Endothelial cell of hepatic sinusoid (primary cell): ENCODE measurements around the gene PHACTR2.
"Not testable (repeated sequence)": the region's sequence is repeated elsewhere in the genome, so short reads cannot be mapped to it uniquely, and the experiment has no call there.

Source experiments
- in situ Hi-C: cut with HindIII; loops from 2 replicates; pipeline ENCODE4 v1.10.0; 2017; ENCODE audit warnings: low sequenced_read_pairs

Gene PHACTR2

GRCh38 chr6:143798487-143798886 is 120.7 kb downstream of the PHACTR2 start:
- in situ Hi-C loops, result not testable (repeated sequence)

GRCh38 chr6:143802833-143803565 is 125.2 kb downstream of the PHACTR2 start:
- in situ Hi-C loops, result no loop called here

DNA sequence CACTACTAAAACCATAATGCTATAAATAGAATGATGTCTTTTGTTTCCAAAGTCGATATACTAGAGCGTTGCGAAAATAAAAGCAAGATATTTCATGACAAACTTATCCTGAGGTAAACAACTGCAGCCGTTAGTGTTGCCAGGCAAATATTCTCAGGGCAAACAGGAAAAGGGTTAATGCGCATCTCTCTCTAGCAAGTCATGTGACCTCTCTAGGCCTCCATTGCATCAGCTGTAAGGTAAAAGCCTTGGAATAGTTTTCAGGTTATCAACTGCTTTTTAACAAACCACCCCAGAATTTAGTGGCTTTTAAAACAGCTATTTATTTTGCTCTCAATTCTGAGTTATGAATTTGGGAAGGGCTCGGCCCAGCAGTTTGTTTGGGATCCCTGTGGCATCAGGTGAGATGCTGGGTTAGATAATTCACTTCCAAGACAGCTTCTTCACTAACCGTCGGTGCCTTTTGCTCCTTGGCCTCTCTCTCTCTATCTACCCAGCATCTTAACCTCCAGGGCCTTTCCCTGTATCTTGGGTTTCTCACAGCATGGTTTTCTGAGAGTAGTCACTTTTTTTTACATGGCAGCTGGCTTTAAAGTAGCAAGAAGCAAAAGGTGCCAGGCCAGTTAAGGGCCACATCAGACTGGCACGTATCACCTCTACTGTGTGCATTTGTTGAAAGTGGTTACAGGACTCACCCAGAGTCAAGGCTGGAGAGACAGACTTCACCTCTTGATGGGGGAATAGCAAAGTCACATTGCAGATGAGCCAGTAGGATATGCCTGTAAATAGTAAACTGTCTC is 126.2 kb downstream of the PHACTR2 start:
- in situ Hi-C loops, result no loop called here

- in situ Hi-C loops, result no loop called here
Observed at GRCh38 chr6:143804835-143805239, 127.1 kb downstream of the PHACTR2 start.

DNA sequence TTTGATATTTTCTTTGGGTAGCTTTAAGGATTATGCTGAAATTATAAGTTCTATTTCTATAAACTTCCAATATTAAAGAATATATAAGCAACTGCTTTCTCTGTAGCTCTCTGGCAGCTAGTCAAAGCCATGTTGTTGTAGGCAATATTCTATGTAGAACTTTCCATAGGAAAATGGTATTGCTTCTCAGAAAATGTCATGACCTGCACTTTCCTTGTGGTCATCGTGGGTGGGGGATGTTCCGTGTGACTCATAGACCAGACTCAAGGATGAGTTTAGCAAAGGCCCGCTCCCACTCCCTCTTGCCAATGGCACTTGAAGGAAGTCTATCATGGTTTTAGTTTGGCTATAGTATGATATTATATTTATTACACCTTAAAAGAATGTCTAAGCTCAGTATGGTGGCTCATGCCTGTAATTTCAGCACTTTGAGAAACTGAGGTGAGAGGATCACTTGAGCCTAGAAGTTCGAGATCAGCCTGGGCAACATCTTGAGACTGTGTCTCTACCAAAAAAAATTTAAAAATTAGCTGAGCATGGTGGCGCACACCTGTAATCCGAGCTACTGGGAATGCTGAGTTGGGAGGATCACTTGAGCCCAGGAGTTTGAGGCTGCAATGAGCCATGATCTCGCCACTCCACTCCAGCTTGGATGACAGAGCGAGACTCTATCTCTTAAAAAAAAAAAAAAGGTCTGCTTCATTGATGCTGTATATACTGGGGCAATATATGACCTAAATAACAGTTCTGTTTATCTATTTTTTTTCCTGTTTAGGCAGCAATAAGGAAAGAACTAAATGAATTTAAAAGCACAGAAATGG is 128.7 kb downstream of the PHACTR2 start:
- in situ Hi-C loops, result no loop called here

GRCh38 chr6:143807103-143807772 is 129.5 kb downstream of the PHACTR2 start:
- in situ Hi-C loops, result no loop called here

DNA sequence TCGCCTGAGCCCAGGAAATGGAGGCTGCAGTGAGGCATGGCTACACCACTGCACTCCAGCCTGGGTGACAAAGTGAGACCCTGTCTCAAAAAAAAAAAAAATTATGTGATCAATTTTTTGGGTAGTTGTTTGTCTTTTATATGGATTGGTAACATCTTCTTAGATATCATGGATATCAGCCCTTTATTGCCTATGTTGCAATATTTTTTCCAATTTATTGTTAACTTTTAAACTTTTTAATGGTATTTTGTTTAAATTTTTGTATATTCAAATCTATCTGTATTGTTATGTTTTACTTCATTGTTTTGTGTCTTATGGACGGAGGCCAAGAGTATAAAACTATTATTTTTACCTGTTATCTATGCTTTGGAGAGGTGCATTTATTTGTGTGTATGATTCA is 133.0 kb downstream of the PHACTR2 start:
- in situ Hi-C loops, result no loop called here

DNA sequence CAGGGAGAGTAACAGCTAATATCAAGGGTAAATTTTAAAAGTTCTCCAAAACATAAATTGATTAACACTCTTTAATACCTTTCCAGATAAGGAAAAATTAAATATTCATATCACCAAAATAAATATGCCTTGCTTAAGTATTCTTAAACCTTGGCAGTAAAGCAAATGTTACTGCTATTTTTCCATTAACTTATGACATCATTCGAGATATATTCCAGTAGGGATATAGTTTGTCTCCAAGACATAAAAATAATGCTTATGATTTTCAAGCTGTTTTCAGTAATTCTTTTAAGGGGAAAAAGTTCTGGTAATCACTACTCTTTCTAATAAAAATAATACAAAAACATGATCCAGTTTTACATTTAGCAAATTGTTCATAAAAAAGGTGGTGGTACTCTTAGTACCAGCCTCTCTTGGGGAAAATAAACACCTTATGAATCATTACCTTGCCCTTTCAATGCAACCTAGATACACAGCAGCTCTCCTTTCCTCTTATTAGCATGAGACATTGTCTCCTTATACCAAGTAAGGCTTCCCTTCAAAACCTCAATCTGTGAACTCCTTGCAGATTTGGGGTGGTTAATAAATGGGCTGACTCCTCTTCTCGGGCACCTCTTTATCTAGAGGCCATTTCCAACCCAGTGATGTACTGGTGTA is 133.9 kb downstream of the PHACTR2 start:
- in situ Hi-C loops, result no loop called here

DNA sequence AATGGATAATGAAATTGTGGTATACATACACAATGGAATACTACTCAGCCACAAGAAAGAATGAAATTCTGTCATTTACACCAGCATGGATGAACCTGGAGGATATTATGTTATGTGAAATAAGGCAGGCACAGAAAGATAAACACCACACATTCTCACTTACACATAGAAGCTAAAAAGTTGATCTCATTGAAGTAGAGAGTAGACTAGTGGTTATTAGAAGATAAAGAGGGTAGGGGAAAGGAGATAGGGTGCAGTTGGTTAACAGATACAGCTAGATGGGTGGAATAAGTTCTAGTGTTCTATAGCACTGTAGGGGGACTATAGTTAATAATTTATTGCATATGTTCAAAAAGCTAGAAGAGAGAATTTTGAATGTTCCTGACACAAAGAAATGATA is 139.9 kb downstream of the PHACTR2 start:
- in situ Hi-C loops, result no loop called here

DNA sequence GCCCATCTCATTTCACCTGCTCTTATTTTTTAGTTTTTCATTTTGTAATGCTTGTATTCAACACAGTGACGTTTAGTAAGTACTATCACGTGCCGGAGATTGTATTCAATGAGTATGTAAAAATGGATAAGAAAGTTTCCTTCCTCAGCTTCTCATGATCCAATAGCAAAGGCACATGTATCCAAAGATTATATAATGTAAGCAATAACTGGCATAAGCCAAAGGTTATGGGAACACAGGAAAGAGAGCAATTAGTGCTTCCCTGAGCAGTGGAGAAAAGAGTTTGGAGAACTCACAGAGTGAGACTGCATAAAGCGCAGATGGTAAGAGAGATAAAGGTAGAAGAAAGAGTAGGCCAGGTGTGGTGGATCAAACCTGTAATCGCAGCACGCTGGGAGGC is 143.6 kb downstream of the PHACTR2 start:
- in situ Hi-C loops, result loop anchor here (5.0 kb wide), 1 partner anchor 36 kb away; no protein-coding TSS in a partner anchor

DNA sequence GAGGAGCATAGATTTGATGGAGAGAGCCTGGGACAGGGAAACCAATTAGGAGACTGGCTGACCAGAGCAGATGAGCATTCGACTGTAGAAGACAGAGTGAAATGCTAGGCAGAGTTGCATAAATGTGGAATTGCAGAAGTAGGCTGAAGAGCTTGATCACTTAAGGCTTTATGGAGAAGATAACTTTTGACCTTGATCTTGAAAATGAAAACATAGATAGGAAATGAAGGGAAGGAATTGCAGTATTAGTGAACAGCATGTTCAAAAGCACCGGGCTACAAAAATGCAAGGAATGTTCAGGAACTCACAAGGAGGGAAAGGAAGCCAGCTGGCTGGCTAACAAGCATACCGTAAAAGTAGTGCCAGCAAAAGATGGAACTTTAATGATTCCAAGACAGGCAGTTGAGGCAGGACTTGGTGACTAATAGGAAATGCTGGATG is 144.8 kb downstream of the PHACTR2 start:
- in situ Hi-C loops, result loop anchor here (5.0 kb wide), 1 partner anchor 35 kb away; no protein-coding TSS in a partner anchor

GRCh38 chr6:143823548-143823947 is 145.8 kb downstream of the PHACTR2 start:
- in situ Hi-C loops, result loop anchor here (5.0 kb wide), 1 partner anchor 34 kb away; no protein-coding TSS in a partner anchor

DNA sequence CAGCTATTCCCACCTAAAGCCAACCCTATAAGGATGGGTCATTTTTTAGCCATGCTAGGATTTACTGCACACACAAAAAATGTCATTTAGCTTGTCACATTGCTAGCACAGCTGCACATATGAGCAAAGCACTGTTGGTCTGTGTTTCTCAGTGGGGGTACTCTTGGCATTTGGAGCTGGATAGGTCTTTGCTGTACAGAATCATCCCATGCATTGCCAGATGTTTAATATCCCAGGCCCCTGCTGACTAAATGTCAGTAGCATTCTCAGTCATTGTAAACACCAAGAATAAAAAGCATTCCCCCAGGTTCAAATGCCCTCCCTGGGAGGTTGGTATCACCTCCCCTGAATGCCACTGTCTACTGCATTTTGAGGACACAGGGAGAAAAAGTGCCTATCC is 150.8 kb downstream of the PHACTR2 start:
- in situ Hi-C loops, result no loop called here

DNA sequence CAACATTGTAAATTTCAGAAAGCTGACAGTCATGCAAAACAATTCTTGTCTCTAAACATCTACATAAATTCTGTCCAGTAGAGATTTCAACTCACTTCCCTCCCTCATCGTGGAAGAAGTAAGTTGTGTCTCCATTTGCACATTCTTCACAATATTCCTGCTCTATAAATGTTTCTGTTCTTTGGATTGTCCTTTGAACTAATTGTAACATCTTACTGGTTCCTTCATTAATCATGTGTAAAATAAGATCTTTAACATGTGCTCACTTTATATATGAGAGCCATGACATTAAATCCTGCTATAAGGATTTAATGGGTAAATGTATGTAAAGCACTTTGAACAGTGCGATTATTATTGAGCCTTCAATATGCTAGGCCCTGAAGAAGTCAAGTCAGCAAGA is 158.4 kb downstream of the PHACTR2 start:
- in situ Hi-C loops, result no loop called here

- in situ Hi-C loops, result no loop called here
Observed at GRCh38 chr6:143838395-143838794, 160.6 kb downstream of the PHACTR2 start.

DNA sequence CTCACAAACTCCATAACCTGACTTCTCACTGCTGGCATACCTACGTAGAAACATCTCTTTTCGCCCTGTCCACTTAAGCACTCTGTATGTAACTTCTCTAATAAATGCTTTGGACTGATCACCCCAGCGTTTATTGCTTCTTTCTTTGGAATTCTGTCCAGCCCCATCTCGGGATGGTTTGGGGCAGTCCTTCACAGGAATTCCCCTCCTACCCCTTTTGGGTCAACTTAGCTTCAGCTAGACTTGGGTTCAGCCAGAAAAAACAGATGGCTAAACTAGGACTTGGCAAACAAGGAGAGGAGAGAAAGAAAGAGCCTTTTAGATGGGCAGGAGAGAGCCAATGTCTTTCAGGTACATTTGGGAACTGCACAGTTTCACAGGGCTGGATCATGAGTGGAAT is 161.4 kb downstream of the PHACTR2 start:
- in situ Hi-C loops, result no loop called here

DNA sequence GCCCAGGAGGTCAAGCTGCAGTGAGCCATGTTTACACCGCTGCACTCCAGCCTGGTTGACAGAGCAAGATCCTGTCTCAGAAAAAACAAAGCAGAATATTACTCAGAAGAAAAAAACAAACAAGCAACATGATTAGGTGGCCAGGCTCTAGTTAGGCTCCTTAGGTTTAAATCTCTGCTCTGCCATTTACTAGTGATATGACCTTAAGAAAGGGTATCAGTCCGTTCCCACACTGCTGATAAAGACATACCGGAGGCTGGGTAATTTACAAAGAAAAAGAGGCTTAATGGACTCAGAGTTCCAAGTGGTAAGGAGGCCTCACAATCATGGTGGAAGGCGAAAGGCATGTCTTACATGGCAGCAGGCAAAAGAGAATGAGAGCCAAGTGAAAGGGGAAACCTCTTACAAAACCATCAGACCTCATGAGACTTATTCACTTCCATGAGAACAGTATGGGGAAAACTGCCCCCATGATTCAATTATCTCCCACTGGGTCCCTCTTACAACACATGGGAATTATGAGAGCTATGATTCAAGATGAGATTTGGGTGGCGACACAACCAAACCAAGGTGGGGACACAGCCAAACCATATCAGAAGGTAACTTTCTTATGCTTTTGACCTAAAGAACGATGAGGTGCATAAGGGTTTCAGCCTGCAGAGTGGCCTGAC is 163.0 kb downstream of the PHACTR2 start:
- in situ Hi-C loops, result no loop called here

GRCh38 chr6:143842461-143842901 is 164.7 kb downstream of the PHACTR2 start:
- in situ Hi-C loops, result no loop called here

- in situ Hi-C loops, result no loop called here
Observed at GRCh38 chr6:143842902-143843676, 165.3 kb downstream of the PHACTR2 start, which contains the start of gene LTV1. LTV1 (plus strand) TSS chr6:143843338; CDS start chr6:143843478, 140 bp downstream.
